K562 (cell line): ENCODE measurements around the gene USP1. TPM values are rescaled to one million over a fixed set of nuclear protein-coding genes. Genes with fewer than 3 reads are reported as not detected.

Experiments
- ARID3A ChIP-seq: IDR thresholded peaks from 2 replicates; pipeline ENCODE4 v1.6.1; 2012; ENCODE audit warnings: low read depth, low read length, improper control_type of control experiment, borderline replicate concordance
- FOXA1 ChIP-seq: fragments of 450-650 bp; IDR thresholded peaks from 2 replicates; pipeline ENCODE4 v1.6.1; 2016; ENCODE audit warnings: mild to moderate bottlenecking, borderline replicate concordance
- GABPA ChIP-seq: fragments of 200-800 bp; sonication (Bioruptor generic); conservative IDR thresholded peaks from 2 replicates; pipeline ENCODE4 v1.6.1; 2016; ENCODE audit warnings: low read depth, missing genetic modification characterization, missing compliant biosample characterization
- HDAC3 ChIP-seq: fragments of 450-650 bp; IDR thresholded peaks from 2 replicates; pipeline ENCODE4 v1.6.1; 2018; ENCODE audit warnings: borderline replicate concordance, mild to moderate bottlenecking, moderate library complexity; ENCODE audit not compliant: partially characterized antibody
- HEY1 ChIP-seq: fragments of 250-450 bp; sonication (Bioruptor Pico); IDR thresholded peaks from 2 replicates; pipeline ENCODE4 v1.5.0; 2020; ENCODE audit warnings: mild to moderate bottlenecking, moderate library complexity, borderline replicate concordance
- KLF16 ChIP-seq: IDR thresholded peaks from 2 replicates; pipeline ENCODE4 v1.6.1; 2016; ENCODE audit warnings: antibody characterized with exemption
- NONO ChIP-seq, 2 experiments: fragments of 200-400 bp in 1 of 2; fragments of 450-650 bp in 1 of 2; formaldehyde crosslinking in 1 of 2; IDR thresholded peaks; 2 replicates each; pipeline ENCODE4 v1.6.1; 2017; ENCODE audit warnings: low read depth in 2 of 2, mild to moderate bottlenecking in 2 of 2, moderate library complexity in 2 of 2, low read length in 1 of 2
- PHB2 ChIP-seq: fragments of 450-650 bp; IDR thresholded peaks from 2 replicates; pipeline ENCODE4 v1.6.1; 2017; ENCODE audit warnings: low read depth
- PURB ChIP-seq: sonication (generic); formaldehyde crosslinking; IDR thresholded peaks from 2 replicates; pipeline ENCODE4 v1.9.0; 2021; ENCODE audit warnings: low read depth, mild to moderate bottlenecking, missing genetic modification reagents
- TCF3 ChIP-seq: sonication (generic); formaldehyde crosslinking; IDR thresholded peaks from 2 replicates; pipeline ENCODE4 v1.4.0; 2020; ENCODE audit warnings: mild to moderate bottlenecking, missing genetic modification reagents
- ZBTB40 ChIP-seq, 2 experiments: fragments of 450-650 bp in 1 of 2; sonication (generic) in 1 of 2; formaldehyde crosslinking in 1 of 2; IDR thresholded peaks; 2 replicates each; pipeline versions ENCODE4 v1.7.1 to v1.9.0; 2016 to 2022; ENCODE audit warnings: inconsistent platforms in 1 of 2, mild to moderate bottlenecking in 1 of 2, missing genetic modification reagents in 1 of 2
- ZBTB49 ChIP-seq: sonication (generic); formaldehyde crosslinking; IDR thresholded peaks from 2 replicates; pipeline ENCODE4 v1.8.0; 2022; ENCODE audit warnings: missing genetic modification reagents, mild to moderate bottlenecking, borderline replicate concordance
- ZNF12 ChIP-seq: sonication (generic); formaldehyde crosslinking; IDR thresholded peaks from 2 replicates; pipeline ENCODE4 v1.4.0; 2020; ENCODE audit warnings: mild to moderate bottlenecking, missing genetic modification reagents
- polyA plus RNA-seq, 8 experiments: library from polyadenylated mRNA; depleted of rRNA in 4 of 8; stranded (reverse) in 5 of 8; unstranded in 3 of 8; fragments of >200 nt; fragmentation: Nextera tagmentation in 2 of 8; fragmentation: Illumina TruSeq in 1 of 8; extraction: Ambion mirVana in 2 of 8; extraction: Trizol in 1 of 8; gene quantifications; 2 replicates each; pipeline versions ENCODE4 v1.2.1 to v1.2.3, GENCODE V29; 2011 to 2014; ENCODE audit warnings: inconsistent platforms in 1 of 8, missing spikeins in 1 of 8
- total RNA-seq, 7 experiments: library from RNA; depleted of rRNA in 6 of 7; stranded (reverse); fragments of >200 nt in 6 of 7; fragmentation: Illumina TruSeq in 2 of 7; extraction: Trizol in 2 of 7; gene quantifications; 2 replicates each; pipeline versions ENCODE4 v1.2.1 to v1.2.3, GENCODE V29; 2011 to 2021; ENCODE audit warnings: low replicate concordance in 1 of 7

The USP1 gene
- total and polyA plus RNA-seq, 9 of the 15 experiments (the other 6 are each of a cell fraction or from before 2014, with no cell fraction given), result 27.3 to 87.9 (median 51.7) TPM

GRCh38 chr1:62436466-62437272 lies at the start of gene USP1 (continued):
- no peak for TF ChIP-seq ZBTB40 (IDR thresholded peaks at IDR 0.05)
- no peak for TF ChIP-seq ZBTB40 (CRISPR knock-in tag; IDR thresholded peaks at IDR 0.05)
- no peak for TF ChIP-seq HDAC3
- no peak for TF ChIP-seq FOXA1
- no peak for TF ChIP-seq PHB2
- TF ChIP-seq PURB (CRISPR knock-in tag), result no peak
- TF ChIP-seq HEY1 (CRISPR knock-in tag), result no peak
- 0 out of 4 replicates have a peak, but pooled peaks of 1 of the 2 experiments have one; percentile 45 for TF ChIP-seq NONO (IDR thresholded peaks at IDR 0.05; ENCODE audit: low read depth in 2 of 2, low read length in 1 of 2)
- TF ChIP-seq ZBTB49 (CRISPR knock-in tag), result no peak
- no peak for TF ChIP-seq KLF16
- no peak for TF ChIP-seq ARID3A
- peak; percentile 30 for TF ChIP-seq TCF3 (CRISPR knock-in tag)
- peak; percentile 63; the same call in 1 of the 2 replicates for TF ChIP-seq GABPA (tag)
- peak; percentile 21; the same call in 1 of the 2 replicates for TF ChIP-seq ZNF12
